Endodermal cell (in vitro differentiated cells): ENCODE results near the gene DGLUCY. TPM values are rescaled to one million over a fixed set of nuclear protein-coding genes. Genes with fewer than 3 reads are reported as not detected.
"Not testable (repeated sequence)": the region's sequence is repeated elsewhere in the genome, so short reads cannot be mapped to it uniquely, and the experiment has no call there.

Experiments
- DNase-seq: peaks from one replicate; pipeline ENCODE4 v3.0.0-alpha.2; 2017
- H3K27ac ChIP-seq: 2 replicates; pipeline ENCODE4 v1.5.1; 2013; ENCODE audit warnings: mild to moderate bottlenecking, low read depth, low read length, moderate library complexity
- H3K27me3 ChIP-seq: 2 replicates; pipeline ENCODE4 v1.6.1; 2013; ENCODE audit warnings: mild to moderate bottlenecking, low read length, moderate library complexity; ENCODE audit not compliant: insufficient read depth, control insufficient read depth, poor library complexity, severe bottlenecking
- H3K36me3 ChIP-seq: 2 replicates; pipeline ENCODE4 v1.7.0; 2013; ENCODE audit warnings: mild to moderate bottlenecking, low read length, moderate library complexity; ENCODE audit not compliant: control insufficient read depth, insufficient read depth
- H3K4me1 ChIP-seq: one replicate; pipeline ENCODE4 v1.7.0; 2013; ENCODE audit warnings: low read length; ENCODE audit not compliant: control insufficient read depth, insufficient read depth
- H3K4me3 ChIP-seq: 2 replicates; pipeline ENCODE4 v1.5.1; 2013; ENCODE audit warnings: mild to moderate bottlenecking, low read length, moderate library complexity
- H3K9ac ChIP-seq: 2 replicates; pipeline ENCODE4 v1.6.1; 2013; ENCODE audit warnings: mild to moderate bottlenecking, low read length, moderate library complexity; ENCODE audit not compliant: poor library complexity, severe bottlenecking; ENCODE audit errors: extremely low read depth
- H3K9me3 ChIP-seq: 2 replicates; pipeline ENCODE4 v1.6.1; 2013; ENCODE audit warnings: mild to moderate bottlenecking, low read length, moderate library complexity; ENCODE audit not compliant: control insufficient read depth
- H3K27ac Mint-ChIP-seq: 2 replicates; pipeline ENCODE4 v1.8.0; 2020; ENCODE audit warnings: mixed read lengths
- H3K27me3 Mint-ChIP-seq: 2 replicates; pipeline ENCODE4 v1.8.0; 2021; ENCODE audit warnings: mild to moderate bottlenecking, mixed read lengths; ENCODE audit not compliant: insufficient read depth
- H3K36me3 Mint-ChIP-seq: 2 replicates; pipeline ENCODE4 v1.8.0; 2020; ENCODE audit warnings: low read depth, mixed read lengths
- H3K4me1 Mint-ChIP-seq: 2 replicates; pipeline ENCODE4 v1.8.0; 2020; ENCODE audit warnings: mixed read lengths
- H3K4me3 Mint-ChIP-seq: 2 replicates; pipeline ENCODE4 v1.8.0; 2020; ENCODE audit warnings: mild to moderate bottlenecking, moderate library complexity, mixed read lengths
- H3K9me3 Mint-ChIP-seq: 2 replicates; pipeline ENCODE4 v1.8.0; 2020; ENCODE audit warnings: mild to moderate bottlenecking, mixed read lengths
- CTCF ChIP-seq: fragments of 200-600 bp; sonication (generic); conservative IDR thresholded peaks from 2 replicates; pipeline ENCODE4 v1.5.0; 2021; ENCODE audit warnings: antibody characterized with exemption, mild to moderate bottlenecking
- whole genome bisulfite sequencing, 2 experiments: methylation state at CpG; one replicate each; pipeline versions ENCODE4 v1.1.5 to v1.1.7; 2013; ENCODE audit warnings: missing lambda C conversion rate in 2 of 2, mixed read lengths in 1 of 2; ENCODE audit not compliant: insufficient coverage in 1 of 2, insufficient read length in 1 of 2; 5-methylcytosine and 5-hydroxymethylcytosine counted together
- total RNA-seq, 2 donors: library from RNA; stranded (reverse); fragmentation: NEBNext Ultra II Directional in 1 of 2; extraction: Animal tissue kit (Norgen Biotek cat#: 25700) in 1 of 2; gene quantifications; 2 replicates in 1 of 2; 3 replicates in 1 of 2; pipeline ENCODE4 v1.2.1, GENCODE V29; 2021

Gene DGLUCY
- total RNA-seq, 2 donors from 2014 or later, result 26.7 to 33.9 TPM

- H3K36me3 ChIP-seq, result peaks cover 8% of the 10 kb centered on the region
- H3K9ac ChIP-seq, result no peak overlapping the region
- no peak overlapping the region for H3K4me3 ChIP-seq
- H3K36me3 Mint-ChIP-seq, result peaks cover 36% of the 10 kb centered on the region
- no peak overlapping the region for H3K27ac ChIP-seq
- H3K9me3 ChIP-seq, result no peaks in the 10 kb centered on the region
- H3K4me1 ChIP-seq, result no peaks in the 10 kb centered on the region
- TF ChIP-seq CTCF, result no peak
- peaks cover 6% of the 10 kb centered on the region for H3K4me1 Mint-ChIP-seq
- no peak for DNase-seq
- no peaks in the 10 kb centered on the region for H3K27me3 ChIP-seq
- H3K4me3 Mint-ChIP-seq, result no peak overlapping the region
- peaks cover 4% of the 10 kb centered on the region for H3K9me3 Mint-ChIP-seq
- 96 to 100% methylated on average over 6 to 10 of the region's 10 CpGs for WGBS, 2 experiments
- no peak overlapping the region for H3K27ac Mint-ChIP-seq
- no peaks in the 10 kb centered on the region for H3K27me3 Mint-ChIP-seq
Observed at GRCh38 chr14:91195881-91196280, 82.0 kb downstream of the DGLUCY start.

- no peak overlapping the region for H3K9ac ChIP-seq
- no peaks in the 10 kb centered on the region for H3K27me3 Mint-ChIP-seq
- H3K36me3 Mint-ChIP-seq, result peaks cover 42% of the 10 kb centered on the region
- H3K36me3 ChIP-seq, result peaks cover 8% of the 10 kb centered on the region
- no peaks in the 10 kb centered on the region for H3K4me1 ChIP-seq
- H3K9me3 Mint-ChIP-seq, result peaks cover 7% of the 10 kb centered on the region
- H3K4me1 Mint-ChIP-seq, result peaks cover 6% of the 10 kb centered on the region
- no peak for DNase-seq
- H3K4me3 ChIP-seq, result no peak overlapping the region
- no peak overlapping the region for H3K27ac Mint-ChIP-seq
- TF ChIP-seq CTCF, result no peak
- no peaks in the 10 kb centered on the region for H3K9me3 ChIP-seq
- H3K27me3 ChIP-seq, result no peaks in the 10 kb centered on the region
- H3K27ac ChIP-seq, result no peak overlapping the region
- H3K4me3 Mint-ChIP-seq, result no peak overlapping the region
Observed at GRCh38 chr14:91197631-91198030, 83.8 kb downstream of the DGLUCY start.

DNA sequence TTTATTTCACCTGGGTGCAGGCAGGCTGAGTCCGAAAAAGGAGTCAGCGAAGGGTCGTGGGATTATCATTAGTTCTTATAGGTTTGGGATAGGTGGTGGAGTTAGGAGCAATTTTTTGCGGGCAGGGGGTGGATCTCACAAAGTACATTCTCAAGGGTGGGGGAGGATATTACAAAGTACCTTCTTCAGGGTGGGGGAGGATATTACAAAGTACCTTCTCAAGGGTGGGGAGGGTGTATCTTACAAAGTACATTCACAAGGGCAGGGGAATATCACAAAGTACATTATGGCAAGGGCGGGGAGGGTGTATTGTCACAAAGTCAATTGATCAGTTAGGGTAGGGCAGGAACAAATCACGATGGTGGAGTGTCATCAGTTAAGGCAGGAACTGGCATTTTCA, 86.9 kb downstream of the DGLUCY start:
- not testable (repeated sequence) for H3K27me3 ChIP-seq, H3K27ac ChIP-seq, H3K4me3 ChIP-seq, H3K4me1 Mint-ChIP-seq, H3K27me3 Mint-ChIP-seq, H3K9me3 ChIP-seq, H3K4me3 Mint-ChIP-seq, H3K9me3 Mint-ChIP-seq, DNase-seq, H3K4me1 ChIP-seq, H3K9ac ChIP-seq, H3K27ac Mint-ChIP-seq
- peaks cover 62% of the 10 kb centered on the region for H3K36me3 Mint-ChIP-seq
- peaks cover 11% of the 10 kb centered on the region for H3K36me3 ChIP-seq
- 97 to 99% methylated on average over 5 to 6 of the region's 6 CpGs for WGBS, 2 experiments

- H3K36me3 Mint-ChIP-seq, result peaks cover 62% of the 10 kb centered on the region
- H3K27me3 Mint-ChIP-seq, result no peaks in the 10 kb centered on the region
- no peak for DNase-seq
Observed at GRCh38 chr14:91202234-91202974, 88.5 kb downstream of the DGLUCY start.

More at GRCh38 chr14:91202234-91202974, 88.5 kb downstream of the DGLUCY start:
- no peaks in the 10 kb centered on the region for H3K9me3 ChIP-seq
- no peak overlapping the region for H3K27ac ChIP-seq
- Mint-ChIP-seq H3K9me3 (peaks cover 7% of the 10 kb centered on the region), H3K27ac (no peak overlapping the region), H3K4me1 (no peaks in the 10 kb centered on the region), H3K4me3 (no peak overlapping the region)
- H3K4me1 ChIP-seq, result no peaks in the 10 kb centered on the region
- no peak overlapping the region for H3K4me3 ChIP-seq
- peaks cover 11% of the 10 kb centered on the region for H3K36me3 ChIP-seq
- TF ChIP-seq CTCF, result no peak
- 91 to 92% methylated on average over 10 to 15 of the region's 15 CpGs for WGBS, 2 experiments
- no peaks in the 10 kb centered on the region for H3K27me3 ChIP-seq
- H3K9ac ChIP-seq, result no peak overlapping the region
